Endothelial cell of umbilical vein (primary cell): Measurements from ENCODE around the gene CDC42BPB. TPM values are rescaled to one million over a fixed set of nuclear protein-coding genes. Genes with fewer than 3 reads are reported as not detected.
A peak's percentile ranks its signal among the peaks of the same experiment; 100 is the strongest.

ENCODE experiments used
- BruUV-seq: library from RNA; stranded (reverse); fragments of 400-500 nt; replicated peaks from 2 replicates; lab custom pipeline; 2021; lab: Mats Ljungman, UMichigan
- CTCF ChIA-PET: fragments of 300-600, 350-600 bp; sonication (Branson Sonifier 250); formaldehyde crosslinking; loops from one replicate; lab custom pipeline; 2021; ENCODE audit warnings: antibody characterized with exemption, inconsistent platforms; lab: Charles Lee
- POLR2A ChIA-PET: fragments of 300-600, 350-600 bp; sonication (Branson Sonifier 250); formaldehyde crosslinking; loops from one replicate; lab custom pipeline; 2021; ENCODE audit warnings: antibody characterized with exemption, inconsistent platforms; lab: Charles Lee
- DNase-seq: peaks from one replicate; pipeline ENCODE4 v3.0.0-alpha.2; 2011; ENCODE audit warnings: low read depth, low spot score
- FAIRE-seq: peaks from 2 replicates; lab custom pipeline; 2011; peaks lifted over from hg19 to GRCh38; lab: Jason Lieb, UNC
- H2AFZ ChIP-seq: 2 replicates; pipeline ENCODE4 v1.6.0; 2012; ENCODE audit warnings: low read depth, low read length, control low read depth, inconsistent platforms
- H3K27ac ChIP-seq: 2 replicates; pipeline ENCODE4 v1.5.1; 2011; ENCODE audit warnings: low read depth, mild to moderate bottlenecking, control low read depth, low read length, moderate library complexity; ENCODE audit not compliant: insufficient read depth
- H3K27me3 ChIP-seq, 2 experiments: 2 replicates each; pipeline versions ENCODE4 v1.6.0 to v1.6.1; 2011; ENCODE audit warnings: low read length in 2 of 2, mixed read lengths in 1 of 2; ENCODE audit not compliant: control insufficient read depth in 2 of 2, insufficient read depth in 2 of 2
- H3K36me3 ChIP-seq, 2 experiments: 2 replicates in 1 of 2; 3 replicates in 1 of 2; pipeline ENCODE4 v1.5.1; 2011; ENCODE audit warnings: low read length in 2 of 2, mild to moderate bottlenecking in 1 of 2, moderate library complexity in 1 of 2; ENCODE audit not compliant: control insufficient read depth in 2 of 2, insufficient read depth in 2 of 2; ENCODE audit errors: extremely low read depth in 1 of 2
- H3K4me1 ChIP-seq: 3 replicates; pipeline ENCODE4 v1.5.1; 2011; ENCODE audit warnings: mild to moderate bottlenecking, low read length; ENCODE audit not compliant: control insufficient read depth, insufficient read depth; ENCODE audit errors: extremely low read depth
- H3K4me2 ChIP-seq: 2 replicates; pipeline ENCODE4 v1.6.1; 2011; ENCODE audit warnings: low read length, control low read depth, mixed read lengths; ENCODE audit not compliant: insufficient read depth
- H3K4me3 ChIP-seq, 3 experiments: fragments of 200-600 bp in 1 of 3; sonication (generic), shearing (Covaris generic) in 1 of 3; replicated peaks in 1 of 3; 2 replicates each; pipeline ENCODE4 v1.5.1; 2011 to 2016; ENCODE audit warnings: control low read depth in 3 of 3, low read length in 3 of 3, mild to moderate bottlenecking in 2 of 3, inconsistent platforms in 1 of 3, low read depth in 1 of 3, moderate library complexity in 1 of 3; ENCODE audit not compliant: insufficient read depth in 1 of 3
- H3K79me2 ChIP-seq: 2 replicates; pipeline ENCODE4 v1.6.0; 2012; ENCODE audit warnings: low read length, inconsistent platforms; ENCODE audit not compliant: control insufficient read depth, insufficient read depth
- H3K9ac ChIP-seq: replicated peaks from 2 replicates; pipeline ENCODE3; 2011; ENCODE audit warnings: low read length, control low read depth; ENCODE audit not compliant: insufficient read depth; ENCODE audit errors: extremely low read depth
- H3K9me1 ChIP-seq: replicated peaks from 3 replicates; pipeline ENCODE4 v1.6.0; 2011; ENCODE audit warnings: mild to moderate bottlenecking, low read length; ENCODE audit not compliant: control insufficient read depth, insufficient read depth; ENCODE audit errors: extremely low read depth
- H3K9me3 ChIP-seq: replicated peaks from 2 replicates; pipeline ENCODE4 v1.5.1; 2012; ENCODE audit warnings: low read length, inconsistent platforms; ENCODE audit not compliant: control insufficient read depth, insufficient read depth
- H4K20me1 ChIP-seq: replicated peaks from 2 replicates; pipeline ENCODE3; 2011; ENCODE audit warnings: mild to moderate bottlenecking, low read length; ENCODE audit not compliant: control insufficient read depth, insufficient read depth; ENCODE audit errors: extremely low read depth
- EZH2 ChIP-seq: IDR thresholded peaks from 2 replicates; pipeline ENCODE4 v1.6.1; 2012; ENCODE audit warnings: borderline replicate concordance, low read depth, mild to moderate bottlenecking, moderate library complexity, low read length, inconsistent platforms; ENCODE audit not compliant: severe bottlenecking
- FOS ChIP-seq: IDR thresholded peaks from 2 replicates; pipeline ENCODE4 v1.6.1; 2011; ENCODE audit warnings: mild to moderate bottlenecking, low read length, moderate library complexity, borderline replicate concordance; ENCODE audit not compliant: insufficient read depth
- GATA2 ChIP-seq: IDR thresholded peaks from 2 replicates; pipeline ENCODE4 v1.7.0; 2011; ENCODE audit warnings: low read depth, mild to moderate bottlenecking, moderate library complexity, mixed read lengths, low read length; ENCODE audit not compliant: insufficient read length, insufficient read depth
- JUN ChIP-seq: IDR thresholded peaks from 2 replicates; pipeline ENCODE4 v1.6.1; 2011; ENCODE audit warnings: borderline replicate concordance, low read depth; ENCODE audit not compliant: insufficient read length, insufficient read depth
- POLR2A ChIP-seq: IDR thresholded peaks from 2 replicates; pipeline ENCODE4 v1.6.1; 2012; ENCODE audit warnings: low read depth, mild to moderate bottlenecking, control low read depth, low read length
- POLR2AphosphoS5 ChIP-seq: IDR thresholded peaks from 2 replicates; pipeline ENCODE4 v1.6.1; 2012; ENCODE audit warnings: low read depth, mild to moderate bottlenecking, control low read depth, low read length, moderate library complexity; ENCODE audit not compliant: insufficient read depth
- dilution Hi-C: fragments of 300-500 bp; cut with MboI; formaldehyde crosslinking; loops from one replicate; pipeline ENCODE4 v1.15.0; 2019; ENCODE audit warnings: low sequenced_read_pairs; ENCODE audit not compliant: extremely low pct_ligation_motif_present
- intact Hi-C: fragments of 100-400 bp; cut with micrococcal nuclease; formaldehyde crosslinking; loops from one replicate; pipeline ENCODE4 v1.10.0; 2022
- polyA plus RNA-seq, 4 experiments: library from polyadenylated mRNA; depleted of rRNA in 3 of 4; stranded (reverse) in 3 of 4; unstranded in 1 of 4; fragments of >200 nt; gene quantifications; 2 replicates each; pipeline versions ENCODE4 v1.2.1 to v1.2.3, GENCODE V29; 2011 to 2012; ENCODE audit warnings: missing spikeins in 1 of 4
- total RNA-seq: library from RNA; stranded (reverse); gene quantifications from 2 replicates; pipeline ENCODE4 v1.2.3, GENCODE V29; 2021

CDC42BPB gene
- total and polyA plus RNA-seq, 2 donors (not counting 3 experiments of a cell fraction or from before 2014, with no cell fraction given), result 82.6 to 131 TPM

DNA sequence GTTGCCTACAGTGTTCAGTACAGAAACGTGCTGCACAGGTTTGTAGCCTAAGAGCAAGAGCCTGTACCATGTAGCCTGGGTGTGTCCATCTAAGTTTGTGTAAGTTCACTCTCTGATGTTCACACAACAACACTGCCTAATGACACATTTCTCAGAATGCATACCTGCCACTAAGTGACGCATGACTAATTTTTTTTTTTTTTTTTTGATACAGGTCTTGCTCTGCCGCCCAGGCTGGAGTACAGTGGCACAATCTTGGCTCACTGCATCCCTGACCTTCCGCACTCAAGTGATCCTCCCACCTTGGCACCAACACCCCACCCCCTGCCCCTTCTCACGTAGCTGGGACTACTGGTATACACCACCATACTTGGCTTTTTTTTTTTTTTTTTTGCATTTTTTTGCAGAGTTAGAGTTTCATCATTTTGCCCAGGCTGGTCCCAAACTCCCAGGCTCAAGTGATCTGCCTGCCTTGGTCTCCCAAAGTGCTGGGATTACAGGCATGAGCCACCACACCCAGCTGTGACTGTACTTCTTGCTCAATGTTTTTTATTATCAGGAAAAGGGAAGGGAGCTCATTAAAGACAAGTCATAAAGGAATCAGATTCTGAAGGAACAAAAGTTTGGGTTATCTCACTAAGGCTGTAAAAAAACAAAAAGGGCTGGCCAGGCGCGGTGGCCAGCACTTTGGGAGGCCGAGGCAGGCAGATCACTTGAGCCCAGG is 10.0 kb upstream of the CDC42BPB start:
- no peak overlapping the region for H3K9ac ChIP-seq
- no peak for DNase-seq

DNA sequence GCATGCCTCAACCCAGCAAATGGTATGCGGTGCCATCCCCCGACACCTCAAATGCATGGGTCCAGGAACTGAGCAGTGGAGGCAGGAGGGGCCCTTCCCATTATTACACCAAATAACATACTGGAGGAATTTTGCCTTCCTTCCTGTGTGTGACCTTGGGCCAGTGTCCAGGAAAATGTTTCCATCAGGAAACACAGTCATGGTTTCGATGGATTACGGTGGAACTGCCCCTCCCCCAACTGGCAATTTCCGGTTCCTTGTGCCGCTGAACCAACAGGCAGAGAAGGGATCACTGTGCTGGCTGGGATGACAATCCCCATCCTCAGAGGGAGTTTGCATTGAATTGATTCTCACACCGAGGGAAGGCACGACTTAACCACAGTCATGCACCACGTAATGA is 9.1 kb upstream of the CDC42BPB start:
- DNase-seq, result peak; percentile 90
- no peak overlapping the region for H3K9ac ChIP-seq
- dilution Hi-C loops, result no loop called here

More for the DNA sequence above, 10.0 kb upstream of the CDC42BPB start:
- Histone ChIP-seq H3K27ac (peak overlapping the region; percentile 40), H4K20me1 (no peaks in the 10 kb centered on the region), H3K79me2 (no peaks in the 10 kb centered on the region), H3K4me1 (peaks cover 22% of the 10 kb centered on the region), H3K36me3 (no peaks in the 10 kb centered on the region), H3K9me1 (no peaks in the 10 kb centered on the region), H3K9me3 (no peaks in the 10 kb centered on the region), H3K4me2 (no peak overlapping the region), H3K4me3 (no peak overlapping the region), H3K27me3 (no peaks in the 10 kb centered on the region), H2AFZ (no peak overlapping the region)
- ChIA-PET CTCF (interaction anchor here (1.0 to 2.0 kb wide), 3 partner anchors 10 to 324 kb away, joined by 3 to 7 read pairs (median 3); partner anchors contain the start of gene CDC42BPB), POLR2A (interaction anchor here (0.6 kb wide), 1 partner anchor 17 kb away, joined by 3 read pairs; no protein-coding TSS in a partner anchor)
- FAIRE-seq, result peak; percentile 74
- dilution Hi-C loops (no loop called here), intact Hi-C loops (no loop called here)
- TF ChIP-seq FOS (no peak), GATA2 (peak; percentile 9)
- no TSS peak for BruUV-seq

More for the DNA sequence above, 9.1 kb upstream of the CDC42BPB start:
- ChIA-PET POLR2A (no interaction called here), CTCF (interaction anchor here (0.5 to 1.3 kb wide), 3 partner anchors 8 to 34 kb away, joined by 3 to 5 read pairs (median 4); no protein-coding TSS in a partner anchor)
- Histone ChIP-seq H3K4me3 (no peak overlapping the region), H3K4me2 (peak overlapping the region; percentile 16), H3K9me3 (no peaks in the 10 kb centered on the region), H3K36me3 (no peaks in the 10 kb centered on the region), H2AFZ (peak overlapping the region; percentile 0), H4K20me1 (no peaks in the 10 kb centered on the region), H3K27ac (peak overlapping the region; percentile 49), H3K27me3 (no peaks in the 10 kb centered on the region), H3K4me1 (peaks cover 22% of the 10 kb centered on the region), H3K9me1 (no peaks in the 10 kb centered on the region), H3K79me2 (no peaks in the 10 kb centered on the region)
- TF ChIP-seq FOS (peak; percentile 82), POLR2A (peak; percentile 63), POLR2AphosphoS5 (peak; percentile 91), JUN (peak; percentile 80), EZH2 (no peak)
- intact Hi-C loops, result loop anchor here (1.0 kb wide), 2 partner anchors 9 to 10 kb away; no protein-coding TSS in a partner anchor
- peak; percentile 99 for FAIRE-seq
- BruUV-seq, result no TSS peak
